HG02678 (cell line): Measurements from ENCODE around the gene COQ8A.
"Not testable (repeated sequence)": the region's sequence is repeated elsewhere in the genome, so short reads cannot be mapped to it uniquely, and the experiment has no call there.

Experiments
- ATAC-seq: cut with Tn5 transposase; IDR thresholded peaks from one replicate; pipeline ENCODE4 v1.9.1; 2021; ENCODE audit warnings: mild to moderate bottlenecking, moderate library complexity; ENCODE audit not compliant: unreplicated experiment

The COQ8A gene

GRCh38 chr1:226920446-226920894 is 19.6 kb upstream of the COQ8A start:
- no peak for ATAC-seq

GRCh38 chr1:226921504-226921903 is 18.6 kb upstream of the COQ8A start:
- no peak for ATAC-seq

- ATAC-seq, result not testable (repeated sequence)
Observed at GRCh38 chr1:226929260-226930111, 10.6 kb upstream of the COQ8A start.

- ATAC-seq, result no peak
Observed at GRCh38 chr1:226934483-226935237, 5.4 kb upstream of the COQ8A start.

GRCh38 chr1:226937940-226938725 is 2.0 kb upstream of the COQ8A start:
- no peak for ATAC-seq

GRCh38 chr1:226938903-226939437 is 1.1 kb upstream of the COQ8A start:
- ATAC-seq, result no peak

- ATAC-seq, result peak; percentile 29
Observed at GRCh38 chr1:226939438-226940028, 561 bp upstream of the COQ8A start.

GRCh38 chr1:226940806-226941067 is 643 bp downstream of the COQ8A start:
- no peak for ATAC-seq

GRCh38 chr1:226942392-226942791 is 2.3 kb downstream of the COQ8A start:
- ATAC-seq, result no peak

GRCh38 chr1:226943156-226943555 is 3.1 kb downstream of the COQ8A start:
- no peak for ATAC-seq

GRCh38 chr1:226943927-226944326 is 3.8 kb downstream of the COQ8A start:
- no peak for ATAC-seq

GRCh38 chr1:226945106-226945857 is 5.2 kb downstream of the COQ8A start:
- no peak for ATAC-seq

- no peak for ATAC-seq
Observed at GRCh38 chr1:226945858-226946245, 5.8 kb downstream of the COQ8A start.

GRCh38 chr1:226946285-226946684 is 6.2 kb downstream of the COQ8A start:
- no peak for ATAC-seq

- no peak for ATAC-seq
Observed at GRCh38 chr1:226946841-226947240, 6.7 kb downstream of the COQ8A start.

- ATAC-seq, result no peak
Observed at GRCh38 chr1:226948051-226948450, 8.0 kb downstream of the COQ8A start.

GRCh38 chr1:226948480-226948879 is 8.4 kb downstream of the COQ8A start:
- ATAC-seq, result no peak

- no peak for ATAC-seq
Observed at GRCh38 chr1:226948996-226949395, 8.9 kb downstream of the COQ8A start.

- ATAC-seq, result no peak
Observed at GRCh38 chr1:226949401-226949800, 9.3 kb downstream of the COQ8A start.

- no peak for ATAC-seq
Observed at GRCh38 chr1:226950316-226950715, 10.2 kb downstream of the COQ8A start.
